Hepatocyte (in vitro differentiated cells): ENCODE results near the gene TRAPPC3.

Source experiments
- EZH2 ChIP-seq: fragments of 200-600 bp; sonication (generic); IDR thresholded peaks from 2 replicates; pipeline ENCODE4 v1.6.1; 2016; ENCODE audit warnings: antibody characterized with exemption, mild to moderate bottlenecking, borderline replicate concordance
- EZH2phosphoT487 ChIP-seq: fragments of 200-600 bp; sonication (generic); IDR thresholded peaks from one replicate; pipeline ENCODE4 v1.6.1; 2018; ENCODE audit warnings: antibody characterized with exemption, mild to moderate bottlenecking, low read depth, moderate library complexity; ENCODE audit not compliant: unreplicated experiment, severe bottlenecking
- TF ChIP-seq, protein P1 (sequence below): fragments of 200-600 bp; sonication (generic); IDR thresholded peaks from 2 replicates; pipeline ENCODE4 v1.5.1; 2016; ENCODE audit warnings: antibody characterized with exemption, mild to moderate bottlenecking; ENCODE audit not compliant: poor library complexity

DNA sequence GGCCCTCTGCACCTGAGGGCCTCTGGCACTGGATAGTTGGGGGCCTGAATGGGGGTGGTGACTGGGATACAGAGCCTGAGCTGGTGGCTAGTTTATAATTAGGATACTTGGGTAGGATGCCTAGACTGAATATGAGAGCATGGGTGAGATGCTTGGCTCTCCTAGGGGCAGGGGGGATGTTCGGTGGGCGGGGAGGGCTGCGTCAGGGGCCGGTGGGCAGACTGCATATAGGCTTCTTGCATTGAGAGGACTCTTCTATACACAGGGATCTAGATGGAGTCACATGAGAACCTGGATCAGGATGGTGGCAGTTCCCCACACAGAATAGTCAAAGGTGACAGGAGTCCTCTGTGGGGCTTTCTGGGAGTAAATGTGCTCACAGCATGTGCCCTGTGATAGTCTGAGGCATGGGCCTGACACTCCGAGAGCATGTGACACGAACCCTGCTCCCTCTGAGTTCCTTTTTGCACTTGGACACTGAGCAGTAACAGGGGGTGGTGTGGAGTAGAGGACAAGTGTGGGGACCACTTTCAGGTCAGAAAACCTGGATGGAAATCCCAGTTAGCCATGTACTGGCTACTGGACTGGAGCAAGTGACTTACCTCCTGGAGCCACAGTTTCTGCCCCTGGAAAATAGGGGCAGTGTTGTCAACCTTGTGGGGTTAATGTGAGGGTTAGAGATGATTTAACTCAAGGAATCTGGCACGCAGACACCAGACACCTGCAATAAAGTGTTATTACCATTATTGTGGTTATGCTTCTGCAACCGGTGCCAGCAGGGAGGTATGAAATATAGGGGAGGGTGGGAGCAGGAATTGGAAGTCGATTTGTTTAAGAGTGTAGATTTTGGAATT, 8.9 kb upstream of the TRAPPC3 start:
- TF ChIP-seq, protein P1, sequence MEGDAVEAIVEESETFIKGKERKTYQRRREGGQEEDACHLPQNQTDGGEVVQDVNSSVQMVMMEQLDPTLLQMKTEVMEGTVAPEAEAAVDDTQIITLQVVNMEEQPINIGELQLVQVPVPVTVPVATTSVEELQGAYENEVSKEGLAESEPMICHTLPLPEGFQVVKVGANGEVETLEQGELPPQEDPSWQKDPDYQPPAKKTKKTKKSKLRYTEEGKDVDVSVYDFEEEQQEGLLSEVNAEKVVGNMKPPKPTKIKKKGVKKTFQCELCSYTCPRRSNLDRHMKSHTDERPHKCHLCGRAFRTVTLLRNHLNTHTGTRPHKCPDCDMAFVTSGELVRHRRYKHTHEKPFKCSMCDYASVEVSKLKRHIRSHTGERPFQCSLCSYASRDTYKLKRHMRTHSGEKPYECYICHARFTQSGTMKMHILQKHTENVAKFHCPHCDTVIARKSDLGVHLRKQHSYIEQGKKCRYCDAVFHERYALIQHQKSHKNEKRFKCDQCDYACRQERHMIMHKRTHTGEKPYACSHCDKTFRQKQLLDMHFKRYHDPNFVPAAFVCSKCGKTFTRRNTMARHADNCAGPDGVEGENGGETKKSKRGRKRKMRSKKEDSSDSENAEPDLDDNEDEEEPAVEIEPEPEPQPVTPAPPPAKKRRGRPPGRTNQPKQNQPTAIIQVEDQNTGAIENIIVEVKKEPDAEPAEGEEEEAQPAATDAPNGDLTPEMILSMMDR, result no peak
- TF ChIP-seq EZH2phosphoT487 (no peak), EZH2 (no peak)
